Measurements from ENCODE around the gene MGAT5.
A peak's percentile ranks its signal among the peaks of the same experiment; 100 is the strongest.

MGAT5 gene

DNA sequence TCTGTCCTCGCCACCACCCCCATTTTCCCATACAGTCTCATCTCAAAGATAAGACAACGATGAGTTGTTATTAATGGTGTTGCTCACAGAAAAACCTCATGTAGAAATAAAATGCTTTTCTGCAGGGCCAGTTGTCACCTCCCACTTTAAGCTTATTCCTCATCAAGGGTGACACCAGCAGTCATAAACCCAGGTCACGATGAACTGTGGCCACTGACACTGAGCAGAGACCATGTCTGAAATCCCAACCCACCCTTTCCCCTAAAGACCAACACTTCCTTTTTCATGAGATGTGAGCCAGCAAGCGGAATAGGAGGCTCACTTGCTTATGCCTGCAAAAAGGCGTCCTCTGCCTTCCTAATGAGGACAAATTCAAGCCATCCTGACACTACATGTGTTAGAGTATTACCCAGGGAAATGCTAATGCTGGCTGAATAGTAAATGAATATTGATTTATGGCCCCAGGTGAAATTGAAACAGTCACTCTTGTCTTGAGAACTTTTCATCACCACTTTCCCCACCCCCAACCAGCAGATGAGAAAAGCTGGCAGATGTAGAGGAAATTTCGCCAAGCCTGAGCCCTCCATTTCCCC, 228.4 kb downstream of the MGAT5 start:
- DNase-seq = no peak

DNA sequence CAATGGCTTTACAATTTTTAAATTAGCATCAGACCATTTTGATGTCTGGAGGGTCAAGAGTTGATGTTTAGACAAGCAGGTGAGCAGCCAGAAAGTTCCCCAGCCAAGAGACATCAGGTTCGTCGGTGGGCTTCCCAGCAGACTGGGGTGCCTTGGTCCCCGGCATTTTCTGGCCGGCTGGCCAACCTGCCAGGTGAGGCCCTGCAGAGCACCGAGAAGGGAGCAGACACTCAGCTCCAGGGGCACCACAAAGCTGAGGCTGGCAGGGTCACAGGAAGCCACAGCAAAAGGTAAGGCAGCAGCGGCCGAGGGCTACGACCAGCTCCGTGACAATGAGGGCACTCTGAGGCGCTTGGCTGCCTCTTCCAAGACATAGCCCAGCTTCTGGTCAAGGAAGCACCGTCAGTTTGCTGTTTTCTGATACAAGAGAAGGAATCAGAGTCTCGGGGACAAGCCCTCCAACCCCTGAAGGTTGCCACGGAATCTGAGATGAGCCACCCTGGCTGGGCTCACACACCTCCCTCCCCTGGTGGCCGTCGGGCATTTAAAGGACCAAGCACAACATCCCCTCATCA, 229.0 kb downstream of the MGAT5 start:
- no peak for DNase-seq

DNA sequence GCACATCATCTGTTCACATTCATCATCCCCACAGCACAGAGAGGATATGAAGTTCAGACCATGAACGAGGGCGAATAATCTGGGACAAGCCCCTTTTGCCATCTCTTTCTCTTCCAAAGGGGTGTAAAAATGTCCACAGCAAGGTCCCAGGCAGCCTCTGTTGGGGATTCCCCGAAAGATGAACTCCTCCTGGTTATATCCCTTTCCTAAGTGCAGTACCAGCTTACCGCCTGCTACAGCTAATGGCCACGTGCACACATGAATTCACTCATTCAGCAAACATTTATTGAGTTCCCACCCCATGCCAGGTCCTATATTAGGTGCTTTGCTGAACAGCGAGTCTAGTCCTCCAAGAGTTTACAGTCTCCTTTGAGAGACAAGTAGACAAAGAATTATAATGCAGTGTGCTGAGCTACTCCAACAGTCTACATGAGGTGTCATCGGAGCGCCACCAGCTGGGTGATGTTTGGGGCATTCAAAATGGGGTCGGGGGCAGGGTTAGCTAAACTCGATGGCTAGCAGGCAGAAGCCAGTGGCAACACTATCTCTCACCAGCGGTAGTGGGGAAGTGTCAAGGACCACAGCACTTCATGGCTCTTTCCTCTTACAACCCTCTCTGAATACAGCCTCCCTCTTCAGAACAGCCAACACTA, 236.0 kb downstream of the MGAT5 start:
- no peak for DNase-seq

DNA sequence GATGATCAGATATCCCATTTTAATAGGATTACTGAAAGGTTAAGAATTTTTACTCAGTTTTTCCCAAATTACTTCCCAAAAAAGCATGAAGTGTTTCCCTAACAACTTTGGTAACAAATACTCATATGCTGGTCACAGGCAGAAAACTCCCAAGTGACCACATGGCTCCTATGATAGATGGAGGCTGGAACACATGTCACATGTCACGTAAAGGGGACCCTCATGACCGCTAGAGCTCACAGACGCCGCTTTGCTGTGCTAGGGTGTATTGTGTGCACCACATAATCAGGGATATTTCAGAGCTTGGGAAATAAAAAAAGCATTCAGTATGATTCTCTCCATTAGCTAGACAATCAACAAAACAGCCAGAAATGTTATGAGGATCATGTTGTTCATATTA, 236.7 kb downstream of the MGAT5 start:
- DNase-seq = no peak

DNA sequence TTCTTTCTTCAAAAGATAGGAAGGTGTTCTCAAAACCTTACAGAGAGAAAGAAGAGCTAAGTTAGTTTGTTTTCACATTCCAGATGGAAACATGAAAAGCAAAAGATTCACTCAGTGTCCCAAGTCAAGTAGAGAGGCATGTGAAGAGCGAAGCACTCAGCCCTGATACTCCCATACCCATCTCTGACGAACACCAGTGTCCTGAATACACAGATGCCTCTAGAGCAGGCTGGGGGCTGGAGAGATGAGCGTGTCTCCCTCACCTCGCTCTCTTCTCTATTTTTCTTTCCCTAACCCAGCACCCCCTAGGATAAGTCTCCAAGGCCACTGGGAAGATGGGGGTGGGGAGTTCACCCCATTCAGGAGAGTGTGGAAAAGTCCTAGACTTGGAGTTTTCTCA, 237.2 kb downstream of the MGAT5 start:
- DNase-seq = no peak

DNA sequence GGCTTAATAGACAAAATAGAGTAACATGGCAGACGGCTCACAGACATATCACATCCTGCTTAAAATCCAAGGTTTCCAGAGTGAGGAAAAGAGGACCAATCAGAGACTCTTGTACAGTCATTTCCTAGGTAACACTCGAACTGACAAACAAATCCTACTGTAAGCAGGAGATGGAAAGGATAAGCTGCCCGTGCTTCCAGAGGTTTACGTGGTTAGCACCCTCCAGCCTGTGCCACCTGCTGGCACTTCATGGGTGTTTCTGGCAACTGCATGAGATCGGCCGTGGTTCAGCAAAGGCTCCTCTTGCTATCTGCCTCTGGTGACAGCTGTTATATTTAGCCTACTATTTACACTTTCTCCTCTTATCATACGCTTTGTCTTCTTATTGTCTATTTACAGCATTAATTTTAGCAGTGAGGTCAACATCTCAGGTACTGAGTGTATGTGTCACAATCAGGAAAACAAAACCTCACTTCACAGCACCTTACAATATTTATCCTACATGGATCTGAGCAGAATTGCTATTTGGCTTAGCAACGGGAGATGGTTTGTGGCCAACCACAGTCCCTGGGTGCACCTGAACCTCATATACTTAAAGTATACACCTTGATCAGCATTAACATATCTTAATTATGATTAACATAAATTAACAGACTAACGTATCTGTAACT, 238.0 kb downstream of the MGAT5 start:
- DNase-seq = peak; percentile 85

DNA sequence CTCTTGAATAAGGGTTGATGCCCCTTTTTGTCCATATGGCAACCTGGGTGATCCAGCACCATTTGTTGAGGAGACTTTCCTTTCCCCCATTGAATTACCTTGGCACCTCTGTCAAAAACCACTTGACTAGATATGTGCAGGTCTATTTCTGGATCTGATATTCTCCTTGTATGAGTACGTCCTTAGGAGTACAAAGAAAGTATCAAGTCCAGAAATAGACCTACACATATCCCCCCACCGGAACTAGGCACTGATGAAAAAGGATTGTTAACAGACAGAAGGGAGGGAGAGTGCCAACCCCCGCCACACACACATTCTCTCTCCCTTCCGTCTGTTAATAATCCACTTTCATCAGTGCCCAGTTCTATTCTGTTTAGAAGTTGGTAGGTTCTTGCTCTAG, 239.9 kb downstream of the MGAT5 start:
- no peak for DNase-seq

DNA sequence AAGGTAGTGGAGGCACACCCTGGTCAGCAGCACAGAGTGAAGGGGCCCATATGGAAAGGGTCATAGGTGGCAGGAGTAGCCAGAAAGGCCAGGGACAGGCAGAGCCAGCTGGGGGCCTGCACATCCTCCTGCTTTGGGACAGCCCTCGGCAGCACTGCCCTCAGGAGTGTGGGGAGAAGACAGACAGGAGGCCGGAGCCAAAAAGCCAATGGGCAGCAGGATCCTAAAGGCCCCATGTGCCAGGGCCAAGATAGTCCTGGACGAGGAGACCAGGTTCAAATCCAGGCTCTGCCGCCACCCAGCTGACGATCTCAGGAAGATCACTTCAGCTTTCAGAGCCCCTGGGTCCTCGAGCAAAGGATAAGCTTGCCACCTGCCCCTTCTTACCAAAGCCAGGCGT, 244.8 kb downstream of the MGAT5 start:
- DNase-seq = no peak

DNA sequence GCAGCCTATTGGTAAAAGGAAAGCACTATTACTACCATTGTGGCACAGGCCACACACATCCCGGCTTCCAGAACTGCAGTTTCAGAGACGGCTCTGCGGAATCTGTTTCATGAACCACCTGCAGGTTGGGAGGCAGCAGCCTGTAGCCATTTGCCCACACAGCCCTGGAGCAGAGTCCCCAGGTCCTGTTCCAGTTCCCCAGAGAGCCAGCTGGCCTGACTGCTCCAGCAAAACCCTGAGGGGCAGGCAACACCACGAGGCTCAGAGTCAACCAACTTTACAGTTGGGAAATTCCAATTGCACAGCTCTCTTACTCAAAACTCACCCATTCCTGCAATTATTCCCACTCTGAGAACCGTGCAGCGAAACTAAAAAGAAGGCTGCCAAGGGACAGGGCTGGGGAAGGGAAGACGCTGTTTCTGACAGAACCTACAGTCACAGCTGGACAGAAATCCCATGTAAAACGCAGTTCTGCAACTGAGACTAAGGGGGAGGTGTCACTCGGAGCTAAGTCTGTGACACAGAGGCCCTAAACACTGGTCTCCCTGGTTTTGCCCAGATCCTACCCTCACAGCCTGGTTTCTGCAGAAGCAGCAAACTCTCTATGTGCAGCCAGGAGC, 245.5 kb downstream of the MGAT5 start:
- no peak for DNase-seq

DNA sequence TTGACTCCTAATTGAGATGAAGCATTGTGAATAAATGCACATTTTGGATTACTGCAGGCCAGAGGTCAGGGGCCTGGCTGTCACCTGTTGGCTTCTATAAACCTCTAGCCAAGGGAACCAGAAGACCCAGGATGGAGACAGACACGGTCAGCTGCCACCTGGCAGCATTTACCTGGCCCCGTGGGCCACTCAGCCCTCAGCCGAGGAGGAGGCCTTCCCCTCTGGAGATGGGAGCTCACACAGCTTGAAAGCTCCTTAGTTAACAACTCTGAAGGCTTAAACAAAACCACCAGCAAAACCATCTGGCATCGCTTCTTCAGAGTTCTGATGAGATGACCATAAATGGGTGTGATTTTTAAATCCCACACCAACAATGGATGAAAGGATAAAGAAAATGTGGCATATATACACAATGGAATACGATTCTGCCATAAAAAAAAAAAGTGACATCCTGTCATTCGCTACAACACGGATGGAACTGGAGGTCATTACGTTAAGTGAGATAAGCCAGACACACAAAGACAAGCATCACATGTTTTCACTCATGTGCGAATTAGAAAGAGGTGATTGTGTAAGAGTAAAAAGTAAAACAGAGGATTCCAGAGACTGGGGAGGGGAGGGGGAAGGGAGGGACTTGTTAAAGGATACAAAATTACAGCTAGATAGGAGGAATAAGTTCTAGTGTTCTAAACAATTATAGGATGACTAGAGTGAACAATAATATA, 246.5 kb downstream of the MGAT5 start:
- no peak for DNase-seq

DNA sequence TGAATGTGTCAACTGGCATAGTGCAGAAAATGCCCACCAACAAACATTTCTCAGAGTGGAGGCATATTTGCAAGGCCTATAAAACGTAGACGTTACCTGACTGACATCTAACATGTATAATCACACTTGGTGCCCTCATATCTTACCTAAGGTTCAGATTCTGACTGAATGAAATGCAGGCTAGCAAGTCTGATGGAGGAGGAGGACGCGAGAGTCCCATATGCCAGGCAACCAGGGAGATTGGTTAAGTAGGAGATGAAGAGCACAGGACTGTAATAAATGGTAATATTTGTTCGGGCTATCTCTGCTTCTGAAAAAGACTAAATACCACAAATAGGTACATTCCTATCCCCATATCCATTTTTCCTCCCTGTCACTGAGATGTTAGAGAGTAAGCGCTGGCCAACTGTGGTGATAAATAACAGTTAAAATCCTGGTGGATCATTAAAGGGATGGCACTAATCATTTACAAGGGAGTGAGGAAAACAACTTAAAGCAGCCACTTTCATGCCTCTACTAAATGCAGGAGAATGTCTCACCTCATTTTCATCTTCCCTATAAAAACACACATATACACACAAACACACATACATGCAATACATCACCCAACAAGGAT, 247.7 kb downstream of the MGAT5 start:
- DNase-seq = no peak

DNA sequence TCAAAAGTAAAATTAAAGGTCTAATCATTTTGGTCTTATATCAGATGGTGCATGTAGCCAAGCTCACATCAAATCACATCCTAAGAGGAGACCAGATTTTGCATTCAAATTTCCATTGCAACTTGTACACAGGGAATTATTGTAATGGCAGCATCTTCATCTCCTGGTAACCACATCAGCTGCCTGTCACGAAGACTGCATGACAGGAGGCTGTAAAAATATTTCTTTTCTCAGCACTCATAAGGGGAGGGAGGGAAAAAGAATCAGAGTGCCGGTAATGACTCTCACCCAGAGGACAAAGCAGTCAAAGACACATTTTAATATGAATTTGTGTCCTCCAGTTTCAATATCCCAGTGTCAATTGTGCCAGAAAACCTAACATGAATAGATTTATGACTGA, 248.2 kb downstream of the MGAT5 start:
- no peak for DNase-seq
